Mammary epithelial cell (primary cell): Measurements from ENCODE around the gene LSM12.

ENCODE experiments used
- CTCF ChIP-seq, 2 donors: IDR thresholded peaks in 1 of 2; conservative IDR thresholded peaks in 1 of 2; 2 replicates each; pipeline ENCODE4 v1.5.1; 2011 to 2012; ENCODE audit warnings: inconsistent platforms in 2 of 2, low read length in 2 of 2, mild to moderate bottlenecking in 2 of 2, control low read depth in 1 of 2, low read depth in 1 of 2; ENCODE audit not compliant: insufficient read depth in 1 of 2; ENCODE audit errors: extremely low read depth in 1 of 2
- EZH2 ChIP-seq: IDR thresholded peaks from 2 replicates; pipeline ENCODE4 v1.6.1; 2012; ENCODE audit warnings: low read length, inconsistent platforms, borderline replicate concordance

GRCh38 chr17:44074911-44075285 is 8.4 kb upstream of the LSM12 start:
- no peak for TF ChIP-seq CTCF (conservative IDR thresholded peaks at IDR 0.05 in 1 of 2, IDR thresholded peaks at IDR 0.05 in 1 of 2; ENCODE audit: extremely low read depth in 1 of 2, insufficient read depth in 1 of 2, low read depth in 1 of 2, low read length in 2 of 2)
- no peak for TF ChIP-seq EZH2
